Neural cell (in vitro differentiated cells): Measurements from ENCODE around the gene SMCO4.

ENCODE experiments used
- CTCF ChIP-seq: fragments of 450-650 bp; IDR thresholded peaks from 2 replicates; pipeline ENCODE4 v1.5.1; 2014; ENCODE audit warnings: antibody characterized with exemption, mild to moderate bottlenecking, moderate library complexity; ENCODE audit not compliant: poor library complexity, severe bottlenecking
- EZH2 ChIP-seq: fragments of 200-600, 300-800 bp; shearing (Covaris generic), sonication (generic); IDR thresholded peaks from 2 replicates; pipeline ENCODE4 v1.6.1; 2014; ENCODE audit warnings: antibody characterized with exemption, low read length, borderline replicate concordance, mild to moderate bottlenecking; ENCODE audit not compliant: insufficient read depth, poor library complexity, severe bottlenecking
- RAD21 ChIP-seq: fragments of 450-650 bp; conservative IDR thresholded peaks from 2 replicates; pipeline ENCODE4 v1.6.1; 2014; ENCODE audit warnings: antibody characterized with exemption, mild to moderate bottlenecking, moderate library complexity

DNA sequence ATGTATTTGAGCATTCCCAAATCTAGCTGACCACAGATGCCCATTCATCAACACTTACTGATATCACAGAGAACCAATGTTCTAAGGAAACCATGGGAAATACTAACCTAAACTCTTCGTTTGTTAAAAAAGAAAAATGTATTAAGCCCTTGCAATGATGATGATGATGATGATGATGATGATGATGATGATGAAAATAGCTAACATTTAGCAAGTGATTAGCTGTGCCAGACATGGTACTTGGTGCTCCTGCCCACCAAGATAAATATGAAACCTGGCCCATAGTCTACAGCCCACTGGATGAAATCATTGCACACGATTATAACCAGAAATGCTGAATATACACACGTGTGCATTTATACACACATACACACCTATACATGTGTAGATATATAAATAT, 37.5 kb downstream of the SMCO4 start:
- TF ChIP-seq CTCF, result no peak
- no peak for TF ChIP-seq EZH2
- no peak for TF ChIP-seq RAD21
